Brain pericyte (primary cell): ENCODE measurements around the gene PATJ.
"Not testable (repeated sequence)": the region's sequence is repeated elsewhere in the genome, so short reads cannot be mapped to it uniquely, and the experiment has no call there.

ENCODE experiments used
- DNase-seq: peaks from one replicate; pipeline ENCODE4 v3.0.0-alpha.2; 2012; ENCODE audit warnings: low read depth, low spot score

Gene PATJ

DNA sequence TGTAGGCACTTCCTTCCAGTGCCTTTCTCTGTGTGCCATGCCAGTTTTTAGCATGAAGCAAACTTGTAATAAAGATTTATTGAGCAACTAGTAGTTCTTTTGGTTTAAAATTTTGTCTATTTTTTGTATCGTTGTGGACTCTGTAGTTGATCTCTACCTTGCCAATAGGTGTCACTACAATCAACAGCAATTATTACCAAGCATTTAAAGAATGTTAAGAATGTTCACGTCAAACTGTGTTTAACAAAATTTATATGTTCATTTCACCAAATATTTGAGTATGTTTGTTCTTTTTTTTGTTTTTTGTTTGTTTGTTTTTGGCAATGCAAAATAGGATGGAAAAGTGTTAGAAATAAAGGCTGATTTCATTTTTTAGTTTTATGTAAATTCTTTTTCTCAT is 208.1 kb downstream of the PATJ start:
- no peak for DNase-seq

DNA sequence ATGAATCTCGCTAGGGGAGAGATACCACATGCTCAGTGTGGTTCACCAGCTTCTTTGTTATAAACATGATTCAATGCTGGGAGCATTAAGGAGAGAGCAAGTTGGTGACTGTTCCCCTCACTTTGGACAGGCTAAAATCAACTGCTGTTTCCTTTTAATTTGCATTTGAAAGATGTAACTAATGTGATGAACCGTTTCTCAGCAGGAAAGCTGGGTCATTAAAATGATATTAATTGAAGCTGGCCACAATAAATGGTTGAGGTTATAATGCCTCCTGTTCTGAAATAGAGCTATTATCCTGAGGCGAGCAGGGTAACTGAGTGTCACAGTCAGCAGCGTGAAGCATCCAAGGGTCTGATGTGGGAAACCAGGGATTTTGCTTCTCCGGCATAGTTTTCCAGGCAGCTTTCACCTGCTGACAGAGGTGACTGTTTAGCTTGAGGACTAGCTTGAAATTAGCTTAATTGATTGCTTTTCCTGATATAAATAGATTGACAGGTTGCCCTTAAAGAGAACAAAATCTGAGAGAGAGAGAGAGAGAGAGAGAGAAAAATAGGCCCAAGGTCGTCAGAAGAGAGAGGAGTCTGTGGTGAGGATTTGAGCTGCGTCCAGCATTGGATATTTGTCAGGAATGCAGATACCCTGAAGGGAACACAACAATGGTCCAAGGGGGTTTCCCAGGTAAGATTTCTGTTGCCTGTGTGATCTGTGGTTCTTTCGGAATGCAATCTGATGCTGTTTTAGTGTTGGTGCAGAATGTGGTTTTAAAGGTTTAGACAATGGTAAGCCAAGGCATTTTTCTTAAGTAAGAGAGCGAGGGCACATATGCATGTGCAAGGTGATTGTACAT is 209.7 kb downstream of the PATJ start:
- no peak for DNase-seq

DNA sequence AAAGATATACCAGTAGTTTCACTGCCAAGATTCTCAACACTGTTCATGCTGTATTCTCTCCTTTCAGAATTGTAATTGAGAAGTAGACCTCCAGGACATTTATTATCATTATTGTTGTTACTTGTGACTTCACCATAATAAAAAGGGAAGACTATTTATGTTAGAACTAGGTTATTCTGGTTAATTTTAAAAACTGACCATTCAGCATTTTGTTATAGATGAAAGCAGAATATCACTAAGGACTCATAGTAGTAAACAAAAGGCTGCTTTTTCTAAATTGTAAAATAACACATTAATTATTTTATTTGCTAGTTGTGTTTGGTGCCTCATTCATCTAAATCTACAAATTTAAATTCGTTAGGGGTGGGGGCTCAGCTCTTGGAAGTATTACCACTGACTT is 210.4 kb downstream of the PATJ start:
- no peak for DNase-seq

DNA sequence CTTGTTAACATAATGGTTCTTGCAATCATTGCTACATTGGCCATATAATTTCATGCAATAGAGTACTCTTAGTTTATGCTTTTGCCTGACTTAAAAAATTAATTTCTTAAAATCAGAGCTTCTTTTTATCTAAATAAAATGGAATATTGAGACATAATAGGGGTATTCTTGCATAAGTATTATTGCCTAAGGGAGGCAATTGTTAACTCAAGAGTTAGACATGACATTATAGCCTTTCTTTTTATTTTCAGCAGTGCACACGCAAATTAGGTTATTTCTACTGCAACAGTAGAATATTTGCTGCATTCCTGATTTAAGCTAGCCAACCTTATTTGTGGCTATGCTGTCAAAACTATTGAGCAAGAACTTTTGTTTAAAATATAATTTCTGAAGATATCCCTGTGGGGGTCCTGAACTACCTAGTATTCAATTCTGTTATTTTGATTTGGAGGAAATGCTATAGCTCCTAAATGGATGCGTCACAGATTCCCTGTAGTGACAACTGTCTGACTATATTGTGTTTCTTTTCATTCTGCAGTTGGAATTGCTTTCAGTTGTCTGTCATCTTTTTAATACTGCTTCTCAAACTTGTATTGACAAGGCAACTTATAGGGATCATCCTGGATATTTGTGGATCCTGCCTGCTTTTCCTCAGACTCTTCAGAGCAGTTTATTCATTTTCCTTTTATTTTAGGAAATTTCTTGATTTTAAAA is 211.0 kb downstream of the PATJ start:
- no peak for DNase-seq

DNA sequence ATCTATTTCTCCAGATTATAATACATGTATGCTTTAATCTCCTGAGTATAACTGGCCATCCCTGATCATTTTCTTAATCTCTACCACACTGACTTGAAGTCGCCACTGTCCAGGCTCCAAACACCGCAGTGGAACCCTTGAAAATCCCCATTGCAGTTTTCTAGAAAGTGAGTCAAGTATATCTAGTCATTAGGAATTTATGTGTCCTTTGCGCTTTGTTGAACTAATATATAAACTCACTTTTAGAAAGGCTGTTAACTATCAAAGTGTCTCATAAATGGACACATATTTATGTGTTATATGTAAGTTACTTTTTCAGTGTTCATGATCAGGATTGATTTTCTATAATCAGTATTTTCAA is 211.5 kb downstream of the PATJ start:
- no peak for DNase-seq

DNA sequence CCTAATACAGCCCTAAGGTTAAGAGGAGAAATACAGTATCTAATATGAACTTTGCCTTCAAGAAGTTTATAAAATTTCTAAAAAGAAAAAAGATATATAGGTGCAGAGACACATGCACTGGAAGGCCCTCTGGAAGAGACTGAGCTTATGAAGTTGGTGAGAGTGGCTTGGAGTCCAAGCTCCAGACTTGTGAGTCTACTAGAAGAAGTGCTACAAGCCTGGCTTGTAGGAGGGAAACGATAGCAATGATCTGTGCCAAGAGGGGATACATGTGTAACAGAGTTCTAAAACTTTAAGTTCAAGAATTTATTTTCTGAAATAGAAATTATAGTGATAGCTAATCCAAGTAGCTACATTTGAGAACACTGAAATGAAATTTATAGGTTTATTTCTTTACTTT is 213.0 kb downstream of the PATJ start:
- no peak for DNase-seq

DNA sequence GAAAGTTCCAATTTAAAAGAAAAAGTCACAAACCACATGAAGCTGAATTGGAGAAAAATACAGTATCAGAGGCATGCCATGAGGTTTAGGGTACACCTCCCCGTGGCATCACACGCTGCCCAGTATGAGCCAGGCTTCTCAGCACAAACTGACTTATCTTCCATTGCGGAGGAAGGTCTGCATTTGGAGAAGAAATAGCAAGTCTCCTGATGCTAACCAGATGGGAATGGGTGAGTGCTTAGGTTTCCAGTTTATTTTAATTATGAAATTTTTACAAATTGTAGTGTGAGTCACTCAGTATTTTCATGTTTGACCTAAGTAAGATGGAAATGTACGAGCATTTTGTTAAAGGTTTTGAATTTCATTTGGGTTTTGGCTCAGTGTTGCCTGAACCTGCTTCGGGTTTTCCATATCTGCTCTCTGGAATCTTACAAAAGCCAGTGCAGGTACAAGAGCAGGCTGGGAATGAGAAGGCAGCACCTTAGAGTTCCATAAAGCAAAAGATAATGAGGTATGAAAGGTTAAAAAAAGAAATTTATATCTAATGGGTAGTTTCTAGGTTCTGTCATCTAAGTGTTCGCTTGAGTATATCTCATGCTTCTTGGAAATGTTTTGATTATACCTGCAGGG is 213.9 kb downstream of the PATJ start:
- no peak for DNase-seq

DNA sequence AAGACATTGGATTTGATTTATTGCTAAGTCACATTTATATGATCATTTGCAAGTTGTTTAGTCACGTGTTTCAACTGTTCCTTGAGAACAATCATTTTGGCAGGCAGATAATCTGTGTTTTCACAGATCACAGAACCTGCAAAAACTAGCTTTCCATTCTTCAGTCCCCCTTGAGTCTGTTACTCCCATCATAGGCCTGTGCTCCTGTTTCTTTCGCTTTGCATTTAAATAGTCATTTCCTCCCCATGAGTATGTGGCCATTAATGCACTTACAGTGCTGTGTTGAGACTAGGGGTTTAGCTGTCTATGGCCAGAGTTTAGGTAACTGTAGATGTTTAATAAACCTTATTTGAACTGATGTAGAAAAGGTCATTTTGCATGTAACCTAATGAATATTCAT is 214.5 kb downstream of the PATJ start:
- DNase-seq: no peak

DNA sequence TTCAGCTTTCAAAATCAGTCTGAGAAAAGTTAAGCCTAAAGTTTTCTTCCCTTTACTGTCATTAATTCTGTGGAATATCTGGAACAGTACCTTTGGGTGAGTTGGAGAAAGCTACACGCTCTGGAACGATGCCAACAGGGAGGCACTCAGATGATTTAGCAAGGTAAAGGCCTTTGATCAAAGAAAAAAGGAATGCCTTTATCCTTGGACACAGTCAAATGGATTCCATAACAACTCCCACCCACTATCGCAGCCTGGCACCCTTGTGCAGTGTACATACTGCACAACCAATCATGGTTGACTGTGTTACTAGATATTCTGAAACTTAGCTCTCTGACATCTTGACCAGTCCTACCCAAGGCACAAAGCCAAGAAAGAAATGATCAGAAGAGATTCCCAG is 218.7 kb downstream of the PATJ start:
- no peak for DNase-seq

DNA sequence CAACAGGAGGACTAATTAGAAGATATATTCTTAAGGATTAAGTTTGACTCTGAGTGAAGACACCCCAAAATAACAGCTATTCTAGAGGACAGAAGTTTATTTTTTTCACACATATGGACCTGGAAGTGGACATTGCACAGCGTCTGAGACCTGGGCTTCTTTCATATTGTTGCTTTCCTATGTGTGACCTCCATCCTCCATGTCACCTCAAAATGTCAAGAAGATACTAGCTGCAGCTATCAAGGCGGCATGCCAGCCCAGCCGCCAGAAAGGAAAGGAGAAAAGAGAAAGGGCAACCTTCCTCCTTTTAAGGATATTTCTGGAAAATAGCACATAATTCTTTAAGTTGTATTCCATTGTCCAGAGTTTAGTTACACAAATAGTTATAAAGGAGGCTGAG is 220.4 kb downstream of the PATJ start:
- DNase-seq: no peak

DNA sequence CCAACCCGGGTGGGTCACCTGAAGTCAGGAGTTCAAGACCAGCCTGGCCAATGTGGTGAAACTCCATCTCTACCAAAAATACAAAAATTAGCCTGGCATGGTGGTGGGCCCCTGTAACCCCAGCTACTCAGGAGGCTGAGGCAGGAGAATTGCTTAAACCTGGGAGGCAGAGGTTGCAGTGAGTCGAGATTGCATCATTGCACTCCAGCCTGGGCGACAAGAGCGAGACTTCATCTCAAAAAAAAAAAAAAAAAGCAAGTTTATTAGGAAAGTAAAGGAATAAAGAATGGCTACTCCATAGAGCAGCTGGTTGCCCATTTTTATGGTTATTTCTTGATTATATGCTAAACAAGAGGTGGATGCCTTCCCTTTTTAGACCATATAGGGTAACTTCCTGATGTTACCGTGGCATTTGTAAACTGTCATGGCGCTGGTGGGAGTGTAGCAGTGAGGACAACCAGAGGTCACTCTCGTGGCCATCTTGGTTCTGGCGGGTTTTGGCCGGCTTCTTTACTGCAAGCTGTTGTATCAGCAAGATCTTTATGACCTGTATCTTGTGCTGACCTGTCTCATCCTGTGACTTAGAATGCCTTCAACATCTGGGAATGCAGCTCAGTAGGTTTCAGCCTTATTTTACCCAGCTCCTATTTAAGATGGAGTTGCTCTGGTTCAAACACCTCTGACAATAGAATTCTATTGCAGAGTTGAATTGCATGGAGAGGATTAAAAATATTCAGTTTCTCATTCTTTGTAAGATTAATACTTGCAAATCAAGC is 224.4 kb downstream of the PATJ start:
- not testable (repeated sequence) for DNase-seq

DNA sequence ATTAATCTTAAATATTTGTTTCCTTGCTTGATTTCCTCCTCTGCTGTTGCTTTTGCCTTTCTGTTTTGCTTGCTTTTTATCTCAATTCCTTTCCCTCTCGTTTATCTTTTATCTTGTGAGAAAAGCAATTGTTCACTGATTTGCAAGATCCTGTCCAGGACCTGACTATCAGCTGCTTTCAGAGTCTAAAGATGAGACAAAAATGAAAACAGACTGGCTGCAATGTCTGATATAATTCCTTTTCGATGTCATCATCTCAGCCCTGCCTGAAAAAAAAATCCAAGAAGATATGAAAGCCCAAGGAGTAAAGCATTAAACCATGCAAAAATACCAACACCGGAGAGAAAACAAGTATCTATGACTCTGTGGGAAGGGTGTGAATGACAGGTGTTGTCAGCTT is 225.5 kb downstream of the PATJ start:
- no peak for DNase-seq

DNA sequence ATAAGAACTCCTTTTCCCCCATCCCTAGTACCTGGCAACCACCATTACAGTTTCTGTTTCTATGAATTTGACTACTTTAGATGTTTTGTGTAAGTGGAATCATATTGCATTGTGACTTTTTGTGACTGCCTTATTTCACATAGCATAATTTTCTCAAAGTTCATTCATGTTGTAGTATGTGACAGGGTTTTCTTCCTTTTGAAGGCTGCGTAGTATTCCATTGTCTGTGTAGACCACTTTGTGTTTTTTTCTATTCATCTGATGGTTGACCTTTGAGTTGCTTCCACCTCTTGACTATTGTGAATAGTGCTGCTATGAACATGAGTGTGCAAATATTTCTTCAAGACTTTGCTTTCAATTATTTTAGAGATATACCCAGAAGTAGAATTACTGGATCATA is 226.6 kb downstream of the PATJ start:
- no peak for DNase-seq

DNA sequence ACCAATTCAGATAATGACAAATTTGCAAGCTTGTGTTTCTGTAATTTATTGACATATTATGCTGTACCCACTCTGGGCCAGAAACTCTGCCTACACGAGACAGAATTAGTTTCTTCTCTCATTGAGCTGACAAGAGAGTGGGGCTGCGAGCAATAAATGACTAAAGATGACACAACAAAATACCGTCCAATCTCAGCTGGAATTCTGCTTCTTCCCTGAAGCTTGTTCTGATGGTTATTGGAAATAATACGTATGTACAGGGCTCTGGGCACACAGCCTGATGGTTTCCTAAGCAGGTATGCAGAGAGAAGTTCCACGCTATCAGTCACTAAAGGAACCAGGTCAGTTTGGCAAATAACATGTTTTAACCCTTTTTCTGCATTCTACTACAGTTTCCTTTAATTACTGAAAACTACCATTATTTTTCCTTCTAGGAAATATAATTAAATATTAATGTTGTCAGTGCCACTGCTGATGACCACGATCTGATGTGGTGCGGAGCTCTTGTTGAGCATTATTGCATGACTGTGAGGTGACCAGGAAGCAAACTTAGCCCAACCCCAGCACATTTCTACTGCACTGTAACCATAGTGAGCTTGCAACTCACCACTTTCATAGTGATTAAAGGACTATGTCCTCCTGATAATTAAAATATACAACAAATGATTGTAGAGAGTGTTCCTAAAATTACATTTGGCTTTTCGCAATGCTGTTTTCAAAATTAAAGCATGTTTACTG is 231.0 kb downstream of the PATJ start:
- no peak for DNase-seq

DNA sequence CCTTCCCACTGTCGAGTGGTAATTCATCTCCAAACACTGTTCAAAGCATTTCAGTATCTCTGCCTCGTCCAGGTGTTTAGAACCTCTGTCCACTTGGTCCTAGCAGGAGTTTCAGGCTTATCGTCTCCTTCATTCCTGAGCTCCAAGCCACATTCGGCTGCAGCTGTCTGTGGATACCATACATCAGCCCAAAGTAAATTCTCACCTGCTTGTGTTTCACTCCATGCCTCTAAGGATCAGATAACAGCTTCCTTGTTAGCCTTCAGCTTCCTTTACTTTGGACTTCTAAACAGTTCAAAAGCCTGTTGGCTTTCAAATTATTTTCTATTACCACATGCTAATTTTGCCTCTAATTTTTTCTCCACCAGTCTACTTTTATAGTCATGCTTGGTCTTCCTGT is 233.4 kb downstream of the PATJ start:
- DNase-seq: no peak

DNA sequence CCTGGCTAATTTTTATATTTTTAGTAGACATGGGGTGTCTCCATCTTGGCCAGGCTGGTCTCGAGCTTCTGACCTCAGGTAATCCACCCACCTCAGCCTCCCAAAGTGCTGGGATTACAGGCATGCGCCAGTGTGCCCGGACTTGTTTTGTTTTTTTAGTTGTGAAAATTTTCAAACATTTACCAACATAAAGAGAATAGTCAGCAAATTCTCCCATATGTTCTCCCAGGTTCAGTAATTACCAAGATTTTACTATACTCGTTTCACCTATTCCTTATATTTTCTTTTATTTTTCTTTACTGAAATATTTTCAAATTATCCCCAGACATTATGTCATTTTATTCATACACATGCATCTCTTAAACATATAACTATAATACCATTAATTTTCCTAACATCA is 234.3 kb downstream of the PATJ start:
- DNase-seq: no peak

DNA sequence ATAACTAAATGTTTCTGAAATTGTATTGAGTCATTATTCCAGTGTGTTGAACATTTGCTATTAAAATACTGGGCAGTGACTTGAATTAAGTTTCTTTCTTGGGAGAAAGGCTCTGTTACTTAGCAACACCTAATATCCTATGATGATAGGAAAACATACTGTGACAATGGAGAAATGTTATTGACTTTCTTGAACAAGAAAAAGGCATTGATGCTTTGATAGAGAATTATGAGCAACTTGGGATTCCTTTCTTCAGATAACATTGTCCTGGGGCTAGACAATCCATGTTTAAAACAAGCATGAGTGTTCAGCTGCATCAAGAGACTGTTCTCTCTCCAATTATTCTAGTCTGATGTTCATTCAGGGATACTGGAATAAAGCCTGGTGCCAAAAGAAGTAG is 236.5 kb downstream of the PATJ start:
- no peak for DNase-seq

DNA sequence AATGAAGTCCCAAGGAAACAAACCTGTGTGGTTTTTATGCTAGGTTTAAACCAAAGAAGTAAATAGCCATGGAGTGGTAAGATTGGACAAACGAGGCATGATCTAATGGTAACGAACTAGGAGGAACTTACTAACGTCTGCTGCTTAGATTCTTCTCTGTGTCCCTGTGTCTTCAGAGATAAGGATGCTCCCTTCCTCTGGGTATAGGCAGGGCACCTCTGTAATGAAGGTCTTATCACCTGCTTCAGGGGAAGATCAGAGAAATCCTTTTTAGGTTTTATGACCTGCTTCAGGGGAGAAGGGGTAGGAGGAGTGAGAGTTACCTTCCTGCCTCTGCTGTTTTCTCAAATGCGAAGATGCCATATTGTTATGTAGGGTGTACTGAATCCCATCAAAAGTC is 237.4 kb downstream of the PATJ start:
- no peak for DNase-seq

DNA sequence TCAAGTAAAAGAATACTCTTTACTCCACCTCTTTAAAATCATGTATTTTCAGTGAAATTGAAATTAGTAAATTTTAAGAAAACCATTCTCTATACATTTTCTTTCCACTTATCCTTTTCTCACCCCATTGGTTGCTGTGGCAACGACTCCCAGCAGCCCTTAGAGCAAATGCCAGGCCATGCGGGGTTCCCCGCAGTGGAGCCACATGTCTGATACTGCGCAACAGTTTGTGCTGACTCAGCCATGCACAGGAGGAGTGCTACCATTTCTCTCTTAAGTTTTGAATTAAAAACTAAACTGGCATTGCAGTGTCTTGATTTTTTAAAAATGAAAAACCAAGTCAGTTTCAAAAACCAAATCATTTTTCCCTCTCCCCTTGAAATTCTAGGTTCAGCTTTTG is 238.3 kb downstream of the PATJ start:
- peak; percentile 77 for DNase-seq

DNA sequence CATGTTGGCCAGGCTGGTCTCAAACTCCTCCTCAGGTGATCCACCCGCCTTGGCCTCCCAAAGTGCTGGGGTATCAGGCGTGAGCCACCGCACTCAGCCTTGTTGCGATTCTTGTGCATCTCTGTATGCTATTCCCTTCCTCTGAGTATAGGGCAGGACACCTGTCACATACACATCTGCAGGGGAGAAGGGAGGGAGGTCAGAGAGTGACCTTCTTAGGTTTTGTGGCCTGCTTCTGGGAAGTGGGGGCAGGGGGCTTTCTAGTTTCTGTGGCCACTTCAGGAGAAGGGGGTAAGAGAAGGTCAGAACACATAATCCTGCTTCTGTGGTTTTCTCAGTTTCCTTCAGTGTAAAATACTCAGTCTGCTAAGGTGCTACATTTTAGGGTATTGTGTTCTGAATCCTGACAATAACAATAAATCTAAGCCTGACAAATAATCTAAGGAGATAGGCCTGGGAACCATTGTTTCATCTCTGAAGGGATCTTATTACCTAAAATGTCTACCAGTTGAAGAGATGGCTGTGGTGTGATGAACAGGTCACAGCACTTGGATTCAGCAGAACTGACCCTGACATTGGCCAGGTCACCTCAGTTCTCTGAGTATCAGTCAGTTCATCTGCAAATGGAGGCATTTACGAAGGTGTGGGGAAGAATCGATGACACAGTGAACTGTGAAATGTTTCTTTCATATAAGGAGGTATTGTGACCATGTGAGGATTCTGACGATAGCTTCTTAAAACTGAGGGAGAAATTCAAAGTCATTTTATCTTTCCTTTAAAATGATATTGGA is 239.8 kb downstream of the PATJ start:
- no peak for DNase-seq

DNA sequence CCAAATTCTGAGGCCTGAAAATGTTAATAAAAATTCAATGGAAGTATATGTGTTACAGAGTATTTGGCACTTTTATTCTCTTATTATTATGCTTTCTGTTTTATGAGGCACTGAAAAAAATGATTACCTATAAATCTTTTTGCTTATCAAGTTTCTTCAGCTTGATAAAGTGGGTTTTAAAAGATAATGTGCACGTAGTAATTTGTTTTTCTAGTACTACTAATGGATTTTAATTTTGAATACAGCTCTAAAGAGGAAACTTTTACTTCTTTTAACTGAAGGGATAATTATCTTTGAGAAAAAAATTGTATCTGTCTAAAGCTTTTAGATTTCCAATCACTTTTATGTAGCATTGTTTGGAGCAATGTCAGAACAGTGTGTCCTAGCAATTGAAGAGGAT is 241.0 kb downstream of the PATJ start:
- DNase-seq: no peak
